GM19099 (cell line): ENCODE data around the gene PAK5.

ENCODE experiments used
- POLR2A ChIP-seq: IDR thresholded peaks from 3 replicates; pipeline ENCODE4 v1.6.1; 2011; ENCODE audit warnings: low read depth; ENCODE audit not compliant: insufficient read length; ENCODE audit errors: extremely low read depth

PAK5 gene

DNA sequence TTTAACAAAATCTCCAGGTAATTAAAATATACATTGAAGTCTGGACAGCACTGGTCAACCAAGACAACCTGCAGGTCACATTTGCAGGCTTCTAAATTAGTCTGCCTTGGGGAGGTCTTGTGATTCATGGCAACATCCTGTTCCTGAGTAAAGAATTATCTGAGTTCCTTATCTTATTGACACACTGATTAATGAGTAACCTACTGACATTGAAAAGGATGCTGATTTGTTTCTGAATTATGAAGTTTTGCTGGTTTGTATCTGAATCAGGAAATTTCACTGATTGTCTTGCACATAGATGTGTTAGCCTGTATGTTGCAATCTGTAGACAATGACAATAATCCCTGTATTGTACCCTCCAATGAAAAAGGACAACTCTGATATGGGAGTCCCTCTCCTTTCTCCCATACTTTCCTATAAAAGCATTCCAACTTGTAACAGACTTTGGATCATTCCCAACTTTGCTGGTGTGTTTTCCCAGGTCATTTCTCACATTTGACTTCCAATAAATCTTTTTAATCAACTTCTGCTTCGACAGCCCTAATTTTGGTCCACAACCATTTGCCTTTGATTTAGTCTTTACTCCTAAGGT lies 244.5 kb downstream of the PAK5 start:
- no peak for TF ChIP-seq POLR2A

DNA sequence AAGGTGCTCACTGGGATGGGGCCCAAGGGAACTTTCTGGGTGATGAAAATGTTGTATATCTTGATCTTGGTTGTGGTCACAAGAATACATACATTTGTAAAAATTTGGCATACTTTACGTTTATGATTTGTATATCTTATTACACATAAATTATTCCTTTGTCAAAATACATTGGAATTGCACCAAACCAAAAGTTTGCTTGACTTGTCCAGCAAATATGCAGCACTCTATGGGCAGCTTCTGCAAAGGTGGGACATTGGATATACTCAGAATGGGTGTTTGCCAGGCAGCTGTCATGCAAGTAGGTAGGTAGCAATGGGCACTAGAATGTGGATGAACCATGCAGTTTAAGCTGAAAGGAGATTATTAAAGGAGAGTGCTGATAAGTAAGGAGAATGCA lies 246.5 kb downstream of the PAK5 start:
- no peak for TF ChIP-seq POLR2A

DNA sequence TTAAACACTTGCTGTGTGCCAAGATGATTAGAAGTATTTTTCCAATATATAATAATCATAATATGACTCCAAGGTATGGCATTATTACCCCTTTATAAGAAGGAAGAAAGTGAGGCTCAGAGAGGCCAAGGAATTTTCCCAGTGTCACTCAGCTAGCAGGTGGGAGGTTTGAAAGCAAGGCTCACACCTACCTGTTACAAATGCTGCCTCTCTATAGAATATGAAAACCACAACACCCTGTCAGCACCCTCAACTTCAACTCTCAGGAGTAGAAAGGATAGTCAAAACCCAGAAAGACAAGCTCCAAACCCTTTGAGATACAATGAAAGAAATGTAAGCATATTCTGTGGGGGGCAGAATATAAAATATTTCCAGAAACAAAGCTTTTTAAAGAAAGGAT lies 247.8 kb downstream of the PAK5 start:
- no peak for TF ChIP-seq POLR2A

DNA sequence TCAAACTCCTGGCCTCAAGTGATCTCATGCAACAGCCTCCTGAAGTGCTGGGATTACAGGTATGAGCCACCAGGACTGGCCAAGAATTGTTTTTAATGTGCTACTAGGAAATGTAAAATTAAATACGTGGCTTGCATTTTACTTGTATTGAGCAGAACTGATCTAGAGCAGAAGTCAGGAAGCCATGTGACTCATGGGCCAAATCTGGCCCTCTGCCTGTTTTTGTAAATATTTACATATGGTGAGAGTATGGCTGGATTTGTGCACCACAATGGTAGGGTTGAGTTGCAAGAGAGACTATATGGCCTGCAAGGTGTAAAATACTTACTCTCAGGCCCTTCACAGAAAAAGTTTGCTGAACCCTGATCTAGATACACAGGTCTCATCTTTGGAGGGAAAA lies 248.7 kb downstream of the PAK5 start:
- no peak for TF ChIP-seq POLR2A

DNA sequence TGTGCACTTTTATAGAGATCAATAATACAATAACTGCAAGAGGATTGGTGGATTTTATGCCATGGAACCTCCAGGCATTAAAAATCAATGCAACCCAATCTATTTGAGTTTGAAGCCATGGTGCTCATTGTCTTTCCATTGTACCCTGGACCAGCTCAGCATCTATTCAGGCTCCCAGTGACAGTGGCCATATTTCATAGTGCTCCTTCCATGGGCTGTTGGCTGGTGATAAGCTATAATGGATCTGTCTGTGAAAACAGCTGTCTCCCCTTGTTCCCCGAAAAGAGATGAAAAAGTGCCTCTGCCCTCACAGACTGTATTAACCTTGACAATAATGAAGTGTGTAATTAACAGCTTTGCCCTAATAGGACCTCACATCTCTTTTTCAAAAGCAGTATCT lies 250.2 kb downstream of the PAK5 start:
- TF ChIP-seq POLR2A = no peak

DNA sequence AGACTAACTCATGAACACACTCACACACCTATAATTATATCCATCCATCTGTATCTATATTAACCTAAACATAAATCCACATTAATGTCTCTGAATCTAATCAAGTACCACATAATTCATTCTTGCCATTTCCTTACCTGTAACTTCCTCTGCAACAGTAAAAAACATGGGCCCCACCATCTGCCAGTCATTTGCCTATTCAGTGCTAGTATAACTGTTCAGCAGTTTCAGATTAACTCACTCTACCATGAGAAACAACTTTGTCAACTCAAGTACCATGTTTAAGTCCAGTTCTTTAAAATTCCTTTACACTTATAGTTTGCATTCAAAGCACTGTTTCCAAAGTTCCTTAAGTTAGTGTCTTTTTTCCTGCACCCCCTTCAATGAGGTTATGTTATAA lies 255.7 kb downstream of the PAK5 start:
- no peak for TF ChIP-seq POLR2A

DNA sequence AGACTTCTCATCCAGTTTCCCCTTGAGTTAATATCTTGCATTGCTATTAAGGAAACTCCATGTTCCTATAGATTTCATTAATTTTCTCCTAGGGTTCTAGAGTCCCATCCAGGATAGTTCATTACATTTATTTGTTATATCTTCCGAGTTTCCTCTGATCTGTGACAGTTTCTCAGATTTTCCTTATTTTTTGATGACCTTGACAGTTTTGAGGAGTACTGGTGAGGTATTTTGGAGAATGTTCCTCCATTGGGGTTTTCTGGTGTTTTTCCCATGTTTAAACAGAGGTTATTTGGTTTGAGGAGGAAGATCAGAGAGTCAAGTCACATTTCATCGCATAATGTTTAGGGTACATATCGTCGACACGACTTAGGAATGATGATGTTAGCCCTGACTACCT lies 256.7 kb downstream of the PAK5 start:
- TF ChIP-seq POLR2A = no peak

DNA sequence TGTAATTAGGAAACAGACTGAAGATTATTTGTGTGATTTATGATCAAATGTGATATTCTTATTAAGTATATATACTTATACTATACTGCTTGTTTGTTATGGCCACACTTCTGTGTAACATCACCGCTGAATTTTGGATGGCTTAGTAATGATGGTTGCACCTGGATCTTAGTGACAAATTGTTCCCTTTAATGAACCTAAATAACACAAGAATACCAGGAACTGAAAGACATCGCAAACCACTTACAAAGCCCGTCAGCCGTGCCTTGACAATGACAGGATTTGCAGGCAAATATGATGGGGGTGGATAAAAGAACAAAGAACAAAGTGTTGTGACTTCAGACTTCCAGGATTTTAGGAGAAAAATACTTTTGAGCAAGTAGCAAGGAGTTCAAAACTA lies 257.4 kb downstream of the PAK5 start:
- TF ChIP-seq POLR2A = no peak

DNA sequence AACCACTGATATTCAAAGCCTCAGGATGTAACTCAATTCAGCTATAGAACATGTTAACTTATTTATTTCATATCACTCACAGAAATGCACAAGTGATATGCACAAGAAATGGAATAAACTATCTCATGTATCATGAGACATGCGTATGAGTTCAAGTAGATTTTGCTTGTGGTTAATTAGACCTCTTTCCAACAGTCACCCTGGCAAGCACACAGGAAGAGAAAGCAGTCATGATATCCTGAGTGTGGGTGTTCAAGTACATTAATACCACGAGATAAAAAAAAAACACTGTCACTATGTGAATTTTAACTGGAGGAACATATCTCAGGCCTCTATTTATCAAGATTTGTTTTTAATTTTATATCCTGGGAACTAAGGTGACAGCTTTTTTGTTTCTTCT lies 260.3 kb downstream of the PAK5 start:
- TF ChIP-seq POLR2A = no peak

DNA sequence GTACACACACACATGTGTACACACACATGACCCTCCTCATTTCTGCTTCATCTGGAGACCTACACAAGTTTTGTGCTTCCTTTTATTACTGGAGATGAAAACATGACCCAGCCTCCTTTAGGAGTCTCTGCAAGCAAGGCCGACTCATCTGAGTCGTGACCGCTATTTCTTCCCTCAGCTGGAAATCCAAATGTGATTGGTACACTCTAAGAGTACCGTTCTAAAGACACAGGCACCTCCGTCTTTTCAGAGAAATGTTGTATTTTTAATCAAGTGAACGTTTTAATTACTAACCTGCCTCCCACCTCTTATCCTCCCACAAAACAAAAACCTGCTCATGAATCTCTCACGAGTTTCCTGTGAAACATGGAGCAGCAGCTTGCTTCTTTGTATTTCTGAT lies 261.5 kb downstream of the PAK5 start:
- TF ChIP-seq POLR2A = no peak

DNA sequence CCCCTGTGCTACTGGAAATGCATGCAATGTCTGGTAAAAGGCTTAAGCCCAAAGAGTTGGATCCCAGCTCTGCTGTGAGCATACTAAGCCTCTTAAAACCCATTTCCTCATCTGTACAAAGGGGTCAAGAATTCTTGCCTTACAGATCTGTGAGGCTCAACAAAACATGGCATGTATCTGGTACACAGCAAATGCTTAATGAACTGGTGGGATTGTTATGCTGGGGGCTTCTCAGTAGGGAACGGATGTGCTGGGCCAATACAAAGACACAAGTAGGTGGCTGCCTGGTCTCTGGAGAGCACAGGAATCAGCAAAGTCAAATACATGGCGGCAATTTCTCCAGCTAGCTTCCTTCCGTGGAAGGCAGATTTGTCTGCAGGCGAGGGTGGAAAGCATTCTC lies 262.2 kb downstream of the PAK5 start:
- no peak for TF ChIP-seq POLR2A

DNA sequence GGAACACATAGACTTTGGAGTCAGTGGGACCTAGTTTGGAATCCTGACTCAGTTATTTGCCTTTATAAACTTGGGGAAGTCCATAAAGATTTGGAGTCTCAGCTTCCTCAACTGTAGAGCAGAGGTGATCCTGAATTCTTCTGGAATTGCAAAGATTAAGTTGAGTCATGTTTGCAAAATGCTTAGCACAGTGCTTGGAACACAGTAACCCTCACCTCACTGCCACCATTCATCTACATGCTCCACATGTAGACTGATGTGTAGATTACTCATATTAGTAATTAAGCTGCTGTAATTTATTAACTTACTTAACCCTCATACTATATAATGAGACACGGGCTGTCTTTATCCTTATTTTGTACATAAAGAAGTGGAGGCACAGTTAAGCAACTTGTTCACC lies 263.0 kb downstream of the PAK5 start:
- no peak for TF ChIP-seq POLR2A

DNA sequence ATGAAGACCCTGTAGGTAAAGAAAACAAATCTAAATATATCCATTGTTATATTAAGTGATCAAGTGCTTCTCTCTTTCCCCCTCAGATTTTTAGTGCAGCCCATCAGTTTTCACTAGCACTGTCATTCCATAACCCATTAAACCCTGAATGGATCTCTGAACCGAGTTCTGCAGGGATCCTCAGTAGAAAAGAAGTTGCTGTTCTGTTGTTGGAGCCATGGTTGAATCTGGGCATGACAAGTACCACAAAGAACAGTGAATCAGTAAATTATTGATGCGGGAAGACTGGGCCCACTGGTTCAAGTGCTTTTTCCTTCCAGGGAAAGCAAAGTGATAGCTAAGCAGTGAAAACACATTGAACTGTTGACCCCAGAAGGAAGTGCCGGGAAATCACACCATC lies 264.1 kb downstream of the PAK5 start:
- TF ChIP-seq POLR2A = no peak

DNA sequence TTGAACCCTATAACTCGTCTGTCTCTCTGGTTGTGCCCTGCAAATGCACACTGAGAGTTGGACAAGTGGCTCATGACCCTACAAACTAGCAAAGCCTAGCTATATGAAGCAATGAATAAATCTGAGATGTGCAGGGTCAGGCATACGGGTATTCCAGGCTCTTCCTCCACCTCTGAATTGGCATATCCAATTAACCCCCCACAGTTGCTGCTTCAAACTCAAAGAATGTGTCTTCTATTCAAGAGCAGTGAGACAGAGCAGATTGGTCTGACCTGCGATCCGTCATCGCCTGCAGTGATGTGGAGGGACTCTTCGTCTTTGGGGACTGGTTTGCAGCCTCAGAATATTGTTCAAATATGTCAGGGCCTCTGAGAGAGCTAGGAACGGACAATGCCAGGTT lies 264.7 kb downstream of the PAK5 start:
- TF ChIP-seq POLR2A = no peak

DNA sequence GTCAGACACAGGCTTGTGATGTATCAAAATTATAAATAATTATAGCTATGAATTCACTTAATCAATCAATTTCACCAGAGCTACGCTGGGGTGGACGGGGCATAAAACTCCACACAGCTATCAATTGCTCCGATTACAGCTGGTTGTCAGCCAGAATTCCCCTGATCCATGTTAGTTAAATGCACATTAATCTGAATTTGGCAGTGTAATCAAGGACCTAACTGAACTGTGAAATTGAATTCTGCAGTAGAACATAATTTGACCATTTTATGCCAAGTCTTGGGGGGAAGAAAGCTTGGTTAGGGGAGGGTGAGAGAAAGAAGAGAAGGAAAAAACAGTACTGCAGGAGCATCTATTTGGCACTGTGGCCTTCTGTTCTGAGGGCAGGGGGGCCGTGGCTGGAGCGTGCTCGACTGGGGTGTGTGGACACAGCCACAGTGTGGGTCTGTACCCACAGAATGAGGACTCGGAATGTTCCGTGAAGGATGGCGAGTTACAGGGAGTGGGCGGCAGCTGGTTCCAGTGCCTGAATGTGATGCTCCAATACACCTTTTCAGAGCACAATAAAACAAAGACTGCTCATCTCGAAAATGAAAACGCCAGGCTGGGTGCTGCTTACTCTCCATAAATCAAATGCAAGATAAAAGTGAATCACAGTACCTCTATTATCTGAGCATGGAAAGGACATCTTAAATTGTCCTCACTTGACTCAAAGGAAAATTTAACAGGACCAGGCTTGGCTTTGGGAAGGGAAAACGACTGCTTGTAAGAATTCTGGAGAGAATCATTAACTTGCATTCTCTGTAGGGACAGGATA lies 265.3 kb downstream of the PAK5 start:
- no peak for TF ChIP-seq POLR2A

DNA sequence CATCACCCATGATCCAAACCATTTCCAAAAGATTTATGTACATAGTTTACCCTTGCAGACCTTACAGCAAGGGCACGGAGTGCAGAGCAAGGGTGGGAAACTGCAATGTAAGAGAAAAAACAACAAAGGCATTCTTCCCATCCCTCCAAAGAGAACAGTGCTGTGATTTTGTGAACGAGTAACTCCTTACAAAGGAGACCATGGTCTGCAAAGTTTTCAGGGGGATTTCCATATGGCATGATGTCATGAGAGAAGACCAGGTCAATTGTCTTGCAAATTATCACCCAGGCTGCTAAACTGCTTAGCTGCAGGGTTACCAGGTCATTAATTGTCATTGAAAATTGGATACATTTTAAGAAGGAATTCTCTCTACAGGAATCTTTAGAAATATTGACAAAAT lies 266.2 kb downstream of the PAK5 start:
- TF ChIP-seq POLR2A = no peak

DNA sequence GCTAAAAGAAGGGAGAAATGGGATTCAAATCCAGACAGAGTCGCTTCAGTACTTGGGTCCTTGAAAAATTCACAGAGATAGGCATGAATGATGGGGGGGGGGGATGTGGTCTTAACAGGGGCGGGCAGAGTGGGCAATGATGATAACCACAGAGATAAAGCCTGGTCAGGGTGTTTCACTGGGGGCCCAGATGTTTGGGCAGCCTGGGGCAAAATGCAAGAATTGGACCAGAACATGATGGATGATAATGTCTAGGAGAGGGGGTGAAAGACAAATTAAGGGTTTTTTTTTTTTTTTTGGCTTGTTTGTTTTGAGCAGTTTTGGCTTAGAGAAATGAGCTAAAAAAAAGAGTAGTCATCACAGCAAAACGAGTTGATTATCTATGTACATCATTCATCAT lies 267.1 kb downstream of the PAK5 start:
- TF ChIP-seq POLR2A = no peak
